Erythroblast (primary cell): Measurements from ENCODE around the gene CTPS1.

Source experiments
- GATA1 ChIP-seq: IDR thresholded peaks from 2 replicates; pipeline ENCODE4 v1.6.1; 2011; ENCODE audit warnings: low read depth, mild to moderate bottlenecking, control low read depth, low read length, moderate library complexity
- POLR2A ChIP-seq: IDR thresholded peaks from 2 replicates; pipeline ENCODE4 v1.6.1; 2011; ENCODE audit warnings: mild to moderate bottlenecking, low read length

GRCh38 chr1:41048540-41048939, 69.0 kb downstream of the CTPS1 start:
- TF ChIP-seq POLR2A (no peak), GATA1 (no peak)
